Ascending aorta (tissue), 2 donors: ENCODE results near the gene MTIF3. TPM values are rescaled to one million over a fixed set of nuclear protein-coding genes. Genes with fewer than 3 reads are reported as not detected.

Experiments
- DNase-seq, 2 donors: peaks; one replicate each; pipeline ENCODE4 v3.0.0-alpha.2; 2019; ENCODE audit warnings: low spot score in 2 of 2
- H3K27ac ChIP-seq, 2 donors: fragments of 200-600 bp; sonication (generic); one replicate each; pipeline ENCODE4 v1.5.1; 2016 to 2017; ENCODE audit warnings: mild to moderate bottlenecking in 1 of 2
- H3K27me3 ChIP-seq: fragments of 200-600 bp; sonication (generic); one replicate; pipeline ENCODE4 v1.5.1; 2017
- H3K36me3 ChIP-seq, 2 donors: fragments of 200-600 bp; sonication (generic); one replicate each; pipeline ENCODE4 v1.5.1; 2016
- H3K4me1 ChIP-seq, 2 donors: fragments of 200-600 bp; sonication (generic); one replicate each; pipeline ENCODE4 v1.5.1; 2016 to 2017; ENCODE audit warnings: mild to moderate bottlenecking in 1 of 2
- H3K4me3 ChIP-seq, 2 donors: fragments of 200-600 bp; sonication (generic); one replicate each; pipeline ENCODE4 v1.5.1; 2016 to 2017; ENCODE audit warnings: mild to moderate bottlenecking in 1 of 2
- H3K9me3 ChIP-seq, 2 donors: fragments of 200-600 bp; sonication (generic); one replicate each; pipeline ENCODE4 v1.5.1; 2016
- CTCF ChIP-seq, 3 experiments: fragments of 200-600 bp in 2 of 3; fragments of 450-650 bp in 1 of 3; sonication (generic) in 2 of 3; IDR thresholded peaks; one replicate each; pipeline ENCODE4 v1.5.1; 2016 to 2019; ENCODE audit warnings: antibody characterized with exemption in 3 of 3, mild to moderate bottlenecking in 1 of 3, moderate library complexity in 1 of 3
- intact Hi-C: fragments of 100-400 bp; cut with DNase I; formaldehyde crosslinking; loops from one replicate; pipeline ENCODE4 v1.15.1; 2023
- total RNA-seq: library from RNA; depleted of rRNA; stranded (reverse); fragments of >200 nt; gene quantifications from one replicate; pipeline ENCODE4 v1.1.0, GENCODE V29; 2016

MTIF3 gene
- total RNA-seq, 1 donor from 2014 or later: 23.6 TPM

- no peaks in the 10 kb centered on the region for H3K9me3 ChIP-seq
- H3K27ac ChIP-seq: no peak overlapping the region
- no peak for DNase-seq
- no peaks in the 10 kb centered on the region for H3K27me3 ChIP-seq
- H3K4me3 ChIP-seq: no peak overlapping the region
- intact Hi-C loops: no loop called here
- H3K36me3 ChIP-seq: no peaks in the 10 kb centered on the region
- no peak for TF ChIP-seq CTCF (IDR thresholded peaks at IDR 0.05)
- H3K4me1 ChIP-seq: no peaks in the 10 kb centered on the region
Observed at GRCh38 chr13:27493981-27494380, 43.6 kb upstream of the MTIF3 start.

- Histone ChIP-seq H3K4me1 (no peaks in the 10 kb centered on the region), H3K4me3 (no peak overlapping the region), H3K27me3 (no peaks in the 10 kb centered on the region), H3K27ac (no peak overlapping the region), H3K9me3 (no peaks in the 10 kb centered on the region), H3K36me3 (no peaks in the 10 kb centered on the region)
- DNase-seq: no peak
- TF ChIP-seq CTCF (IDR thresholded peaks at IDR 0.05): no peak
- intact Hi-C loops: no loop called here
Observed at GRCh38 chr13:27489456-27489855, 39.1 kb upstream of the MTIF3 start.

GRCh38 chr13:27487776-27488175, 37.4 kb upstream of the MTIF3 start:
- no peak for DNase-seq
- intact Hi-C loops: no loop called here
- no peak overlapping the region for H3K27ac ChIP-seq
- H3K4me1 ChIP-seq: no peaks in the 10 kb centered on the region
- H3K4me3 ChIP-seq: no peak overlapping the region
- H3K36me3 ChIP-seq: no peaks in the 10 kb centered on the region
- no peaks in the 10 kb centered on the region for H3K9me3 ChIP-seq
- no peaks in the 10 kb centered on the region for H3K27me3 ChIP-seq
- no peak for TF ChIP-seq CTCF (IDR thresholded peaks at IDR 0.05)

GRCh38 chr13:27483421-27483820, 33.1 kb upstream of the MTIF3 start:
- Histone ChIP-seq H3K9me3 (no peaks in the 10 kb centered on the region), H3K4me3 (no peak overlapping the region), H3K27ac (no peak overlapping the region), H3K4me1 (no peaks in the 10 kb centered on the region), H3K36me3 (no peaks in the 10 kb centered on the region), H3K27me3 (no peaks in the 10 kb centered on the region)
- no peak for DNase-seq
- TF ChIP-seq CTCF (IDR thresholded peaks at IDR 0.05): no peak
- intact Hi-C loops: no loop called here

DNA sequence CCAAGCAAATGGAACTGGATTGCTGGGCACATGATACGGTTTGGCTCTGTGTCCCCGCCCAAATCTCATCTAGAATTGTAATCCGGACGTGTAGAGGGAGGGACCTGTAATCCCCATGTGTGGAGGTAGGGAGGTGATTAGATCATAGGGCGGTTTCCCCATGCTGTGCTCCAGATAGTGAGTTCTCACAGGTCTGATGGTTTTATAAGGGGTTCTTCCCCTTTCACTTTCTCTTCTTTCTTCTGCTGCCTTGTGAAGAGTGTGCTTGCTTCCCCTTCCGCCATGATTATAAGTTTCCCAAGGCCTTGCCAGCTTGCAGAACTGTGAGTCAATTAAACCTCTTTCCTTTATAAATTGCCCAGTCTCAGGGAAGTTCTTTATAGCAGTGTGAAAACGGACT, 32.6 kb upstream of the MTIF3 start:
- no peaks in the 10 kb centered on the region for H3K27me3 ChIP-seq
- H3K36me3 ChIP-seq: no peaks in the 10 kb centered on the region
- TF ChIP-seq CTCF (IDR thresholded peaks at IDR 0.05): no peak
- no peak for DNase-seq
- H3K27ac ChIP-seq: no peak overlapping the region
- no peaks in the 10 kb centered on the region for H3K9me3 ChIP-seq
- intact Hi-C loops: no loop called here
- H3K4me1 ChIP-seq: no peaks in the 10 kb centered on the region
- no peak overlapping the region for H3K4me3 ChIP-seq

DNA sequence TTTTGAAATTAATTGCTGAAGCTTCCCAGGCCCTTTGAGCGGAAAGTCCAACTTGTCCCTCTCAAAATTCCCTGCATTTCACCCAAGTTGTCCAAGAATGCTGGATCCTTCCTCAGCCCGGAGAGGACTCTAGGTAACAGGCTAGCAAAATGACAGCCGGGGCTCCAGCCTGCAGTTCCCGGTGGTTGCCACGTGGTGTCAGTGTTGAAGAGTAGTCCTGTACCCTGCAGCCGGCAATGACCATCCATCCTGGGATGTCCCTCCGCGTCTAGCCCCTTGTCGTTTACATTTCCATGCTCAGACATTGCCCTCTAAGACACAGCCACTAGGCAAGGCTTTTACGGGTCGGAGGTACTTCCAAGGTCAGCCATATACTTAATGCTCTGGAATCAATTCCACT, 31.4 kb upstream of the MTIF3 start:
- intact Hi-C loops: no loop called here
- H3K27me3 ChIP-seq: no peaks in the 10 kb centered on the region
- peak in 2 of 3 experiments; percentile 21 to 29 for TF ChIP-seq CTCF (IDR thresholded peaks at IDR 0.05)
- no peaks in the 10 kb centered on the region for H3K9me3 ChIP-seq
- no peak overlapping the region for H3K4me3 ChIP-seq
- H3K27ac ChIP-seq: no peak overlapping the region
- H3K36me3 ChIP-seq: no peaks in the 10 kb centered on the region
- no peaks in the 10 kb centered on the region for H3K4me1 ChIP-seq
- peak in 1 of 2 donors; percentile 63 for DNase-seq
